ENCODE measurements around the gene ASIC2.

The ASIC2 gene

DNA sequence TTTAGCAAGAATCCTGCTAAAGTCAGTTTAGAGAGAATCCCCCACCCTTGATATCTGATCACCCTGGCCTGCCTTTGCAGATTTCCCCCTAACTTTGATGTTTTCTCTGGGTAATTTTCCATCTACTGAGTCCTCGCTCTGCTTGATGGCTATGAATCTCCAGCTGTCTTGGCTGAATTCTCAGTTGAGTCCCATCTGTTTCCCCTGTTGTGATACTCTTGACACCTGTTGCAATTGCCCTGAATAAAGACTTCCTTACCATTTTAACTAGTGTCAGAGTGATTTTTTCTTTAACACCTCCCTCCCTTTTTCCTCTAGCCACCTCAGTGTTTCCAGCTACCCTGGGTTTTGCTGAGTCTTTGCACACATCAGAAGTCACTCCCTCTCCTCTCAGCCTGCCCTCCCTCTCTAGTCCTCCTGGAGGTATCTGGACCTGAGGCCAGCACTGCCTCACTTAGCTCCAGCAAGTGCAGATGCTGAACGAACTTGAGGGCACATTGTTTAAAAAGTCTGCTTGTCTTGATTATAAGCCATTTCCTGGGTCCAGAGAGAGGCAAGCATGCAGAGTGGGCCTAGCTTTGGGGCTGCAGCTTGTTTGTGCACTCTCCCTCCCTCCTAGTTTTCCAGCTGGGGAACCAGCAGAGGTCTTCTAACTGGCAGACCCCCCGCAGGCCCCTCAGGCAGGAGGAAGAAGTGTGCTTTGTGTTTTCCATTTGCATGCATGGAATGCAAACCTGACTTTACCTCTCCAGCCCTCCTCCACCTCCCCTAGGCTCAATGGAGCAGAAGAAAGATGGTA is 268.2 kb downstream of the ASIC2 start:
- Histone ChIP-seq H3K27ac (ENCODE audit: low read depth, low read length) (no peak overlapping the region), H3K9me3 (ENCODE audit: control insufficient read depth, insufficient read depth, low read depth, low read length) (no peaks in the 10 kb centered on the region), H3K27me3 (ENCODE audit: control insufficient read depth, insufficient read depth, low read length) (no peaks in the 10 kb centered on the region)

DNA sequence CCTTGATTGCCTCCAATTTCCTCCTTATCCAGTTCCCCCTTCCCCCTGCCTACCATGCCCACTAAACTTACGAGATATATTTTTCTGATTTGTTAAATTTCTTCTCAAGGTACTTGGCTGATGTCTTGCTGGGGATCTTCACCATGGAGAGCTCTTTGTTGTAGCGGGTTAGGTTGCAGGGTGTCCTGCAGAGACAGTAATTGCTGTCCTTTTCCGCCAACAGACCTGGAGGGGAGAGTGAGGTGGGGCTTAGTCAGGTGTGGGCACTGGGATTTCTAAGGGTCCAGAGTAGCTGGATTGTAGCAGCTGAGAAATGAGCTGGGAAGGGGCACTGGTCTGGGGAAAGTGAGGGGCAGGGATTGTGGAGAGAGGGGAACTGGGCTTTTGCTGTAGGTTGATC is 269.3 kb downstream of the ASIC2 start:
- Histone ChIP-seq H3K36me3 (ENCODE audit: control insufficient read depth, insufficient read depth, low read length) (no peaks in the 10 kb centered on the region), H3K4me1 (ENCODE audit: control insufficient read depth, insufficient read depth, low read length) (peaks cover 29% of the 10 kb centered on the region), H3K9me3 (ENCODE audit: control insufficient read depth, insufficient read depth, low read depth, low read length) (no peaks in the 10 kb centered on the region), H3K27me3 (ENCODE audit: control insufficient read depth, insufficient read depth, low read length) (no peaks in the 10 kb centered on the region), H3K9ac (ENCODE audit: low read length) (no peak overlapping the region), H3K27ac (ENCODE audit: low read depth, low read length) (no peak overlapping the region), H3K4me3 (ENCODE audit: low read depth, low read length) (no peak overlapping the region)

More for the DNA sequence above, 268.2 kb downstream of the ASIC2 start:
- Histone ChIP-seq H3K4me1 (ENCODE audit: control insufficient read depth, insufficient read depth, low read length) (peaks cover 29% of the 10 kb centered on the region), H3K9ac (ENCODE audit: low read length) (no peak overlapping the region), H3K4me3 (ENCODE audit: low read depth, low read length) (no peak overlapping the region), H3K36me3 (ENCODE audit: control insufficient read depth, insufficient read depth, low read length) (no peaks in the 10 kb centered on the region)

DNA sequence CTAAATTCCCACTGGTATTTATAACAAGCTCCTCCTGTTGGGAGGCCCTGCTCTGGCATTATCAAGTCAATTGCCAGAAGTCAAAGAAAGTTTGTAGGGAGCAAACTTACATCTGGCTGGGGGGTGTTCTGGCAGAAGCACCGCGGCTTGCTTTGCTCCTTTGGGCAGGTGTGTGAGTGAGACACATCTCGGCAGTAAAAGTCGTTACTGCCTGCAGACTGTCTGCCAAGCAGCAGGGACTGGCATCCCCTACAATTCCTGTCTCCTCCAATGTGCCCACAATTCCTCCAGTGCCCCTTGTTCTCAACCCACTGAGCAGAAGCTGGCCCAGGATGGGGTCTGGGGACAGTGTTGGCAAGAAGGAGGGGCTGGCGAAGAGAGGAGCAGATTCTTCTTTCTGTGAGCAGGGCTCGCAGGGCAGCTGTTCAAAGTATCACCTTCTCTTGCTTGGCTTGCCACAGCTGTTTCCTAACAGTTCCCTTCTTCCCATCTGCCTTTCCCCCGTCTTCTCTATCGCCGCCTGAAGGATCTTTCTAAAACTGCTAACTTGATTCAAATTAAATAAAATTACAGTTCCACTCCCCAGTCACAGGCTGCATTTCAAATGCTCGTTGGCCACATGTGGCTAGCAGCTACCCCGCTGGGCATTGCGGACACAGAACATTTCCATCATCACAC is 271.2 kb downstream of the ASIC2 start:
- H3K4me3 ChIP-seq (ENCODE audit: low read depth, low read length): no peak overlapping the region
- H3K27me3 ChIP-seq (ENCODE audit: control insufficient read depth, insufficient read depth, low read length): no peaks in the 10 kb centered on the region
- H3K9me3 ChIP-seq (ENCODE audit: control insufficient read depth, insufficient read depth, low read depth, low read length): no peaks in the 10 kb centered on the region
- H3K36me3 ChIP-seq (ENCODE audit: control insufficient read depth, insufficient read depth, low read length): no peaks in the 10 kb centered on the region
- H3K4me1 ChIP-seq (ENCODE audit: control insufficient read depth, insufficient read depth, low read length): peaks cover 29% of the 10 kb centered on the region
- H3K9ac ChIP-seq (ENCODE audit: low read length): no peak overlapping the region
- no peak overlapping the region for H3K27ac ChIP-seq (ENCODE audit: low read depth, low read length)

- no peaks in the 10 kb centered on the region for H3K27me3 ChIP-seq (ENCODE audit: control insufficient read depth, insufficient read depth, low read length)
- no peaks in the 10 kb centered on the region for H3K36me3 ChIP-seq (ENCODE audit: control insufficient read depth, insufficient read depth, low read length)
- no peaks in the 10 kb centered on the region for H3K9me3 ChIP-seq (ENCODE audit: control insufficient read depth, insufficient read depth, low read depth, low read length)
These were observed 273.8 kb downstream of the ASIC2 start for GRCh38 chr17:33019161-33019890.

DNA sequence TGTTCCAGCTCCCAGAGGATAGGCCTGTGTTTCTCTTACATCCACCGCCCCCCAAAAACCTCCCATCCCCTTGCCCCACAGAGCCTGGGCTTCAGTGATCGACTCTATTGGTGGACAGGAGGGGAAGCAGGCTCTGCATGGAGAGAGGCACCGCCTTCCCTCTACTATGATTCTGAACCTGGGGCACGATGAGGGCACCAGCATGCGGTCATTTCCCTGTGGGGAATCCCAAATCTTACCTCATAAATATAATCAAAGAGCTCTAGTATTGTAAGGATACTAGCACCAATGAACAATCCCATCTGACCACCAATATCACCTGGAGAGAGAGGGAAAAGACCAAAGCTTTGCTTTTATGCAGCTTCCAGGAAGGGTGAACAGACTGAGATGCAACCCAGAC is 275.7 kb downstream of the ASIC2 start:
- Histone ChIP-seq H3K27me3 (ENCODE audit: control insufficient read depth, insufficient read depth, low read length) (no peaks in the 10 kb centered on the region), H3K9me3 (ENCODE audit: control insufficient read depth, insufficient read depth, low read depth, low read length) (no peaks in the 10 kb centered on the region), H3K36me3 (ENCODE audit: control insufficient read depth, insufficient read depth, low read length) (no peaks in the 10 kb centered on the region), H3K4me1 (ENCODE audit: control insufficient read depth, insufficient read depth, low read length) (peaks cover 6% of the 10 kb centered on the region), H3K4me3 (ENCODE audit: low read depth, low read length) (no peak overlapping the region), H3K27ac (ENCODE audit: low read depth, low read length) (no peak overlapping the region), H3K9ac (ENCODE audit: low read length) (no peak overlapping the region)

More at GRCh38 chr17:33019161-33019890, 273.8 kb downstream of the ASIC2 start:
- no peak overlapping the region for H3K4me3 ChIP-seq (ENCODE audit: low read depth, low read length)
- no peak overlapping the region for H3K27ac ChIP-seq (ENCODE audit: low read depth, low read length)
- no peak overlapping the region for H3K9ac ChIP-seq (ENCODE audit: low read length)
- peaks cover 17% of the 10 kb centered on the region for H3K4me1 ChIP-seq (ENCODE audit: control insufficient read depth, insufficient read depth, low read length)

GRCh38 chr17:33016920-33017319 is 276.2 kb downstream of the ASIC2 start:
- H3K4me1 ChIP-seq (ENCODE audit: control insufficient read depth, insufficient read depth, low read length): peaks cover 2% of the 10 kb centered on the region; the same call in 1 of the 2 replicates
- no peaks in the 10 kb centered on the region for H3K9me3 ChIP-seq (ENCODE audit: control insufficient read depth, insufficient read depth, low read depth, low read length)

GRCh38 chr17:33015716-33016346 is 277.3 kb downstream of the ASIC2 start:
- H3K9ac ChIP-seq (ENCODE audit: low read length): no peak overlapping the region
- H3K27me3 ChIP-seq (ENCODE audit: control insufficient read depth, insufficient read depth, low read length): no peaks in the 10 kb centered on the region
- H3K4me1 ChIP-seq (ENCODE audit: control insufficient read depth, insufficient read depth, low read length): no peaks in the 10 kb centered on the region
- H3K36me3 ChIP-seq (ENCODE audit: control insufficient read depth, insufficient read depth, low read length): no peaks in the 10 kb centered on the region
- H3K9me3 ChIP-seq (ENCODE audit: control insufficient read depth, insufficient read depth, low read depth, low read length): no peaks in the 10 kb centered on the region
- H3K4me3 ChIP-seq (ENCODE audit: low read depth, low read length): no peak overlapping the region
- H3K27ac ChIP-seq (ENCODE audit: low read depth, low read length): no peak overlapping the region

More at GRCh38 chr17:33016920-33017319, 276.2 kb downstream of the ASIC2 start:
- Histone ChIP-seq H3K27ac (ENCODE audit: low read depth, low read length) (no peak overlapping the region), H3K9ac (ENCODE audit: low read length) (no peak overlapping the region), H3K36me3 (ENCODE audit: control insufficient read depth, insufficient read depth, low read length) (no peaks in the 10 kb centered on the region), H3K27me3 (ENCODE audit: control insufficient read depth, insufficient read depth, low read length) (no peaks in the 10 kb centered on the region), H3K4me3 (ENCODE audit: low read depth, low read length) (no peak overlapping the region)

DNA sequence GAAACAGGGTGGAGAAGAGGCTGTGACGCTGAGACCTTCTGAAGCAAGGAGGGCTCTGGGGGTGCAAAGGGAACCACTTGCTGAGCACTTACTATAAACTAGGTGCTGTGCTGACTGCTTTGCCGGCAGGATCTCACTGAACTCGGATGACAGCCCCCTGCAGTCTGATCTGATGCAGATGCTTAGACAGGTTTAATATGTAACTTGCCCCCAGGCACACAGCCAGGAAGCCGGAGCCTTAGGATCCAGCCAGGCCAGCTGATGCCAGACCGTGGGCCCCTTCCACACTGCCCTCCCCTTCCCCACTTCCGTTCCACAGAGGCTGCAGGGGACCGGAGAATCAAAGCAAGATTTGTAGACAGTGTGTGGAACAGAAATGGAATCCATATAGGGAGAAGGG is 278.3 kb downstream of the ASIC2 start:
- Histone ChIP-seq H3K4me1 (ENCODE audit: control insufficient read depth, insufficient read depth, low read length) (no peaks in the 10 kb centered on the region), H3K9me3 (ENCODE audit: control insufficient read depth, insufficient read depth, low read depth, low read length) (no peaks in the 10 kb centered on the region), H3K27ac (ENCODE audit: low read depth, low read length) (no peak overlapping the region), H3K27me3 (ENCODE audit: control insufficient read depth, insufficient read depth, low read length) (no peaks in the 10 kb centered on the region), H3K9ac (ENCODE audit: low read length) (no peak overlapping the region), H3K4me3 (ENCODE audit: low read depth, low read length) (no peak overlapping the region), H3K36me3 (ENCODE audit: control insufficient read depth, insufficient read depth, low read length) (no peaks in the 10 kb centered on the region)

DNA sequence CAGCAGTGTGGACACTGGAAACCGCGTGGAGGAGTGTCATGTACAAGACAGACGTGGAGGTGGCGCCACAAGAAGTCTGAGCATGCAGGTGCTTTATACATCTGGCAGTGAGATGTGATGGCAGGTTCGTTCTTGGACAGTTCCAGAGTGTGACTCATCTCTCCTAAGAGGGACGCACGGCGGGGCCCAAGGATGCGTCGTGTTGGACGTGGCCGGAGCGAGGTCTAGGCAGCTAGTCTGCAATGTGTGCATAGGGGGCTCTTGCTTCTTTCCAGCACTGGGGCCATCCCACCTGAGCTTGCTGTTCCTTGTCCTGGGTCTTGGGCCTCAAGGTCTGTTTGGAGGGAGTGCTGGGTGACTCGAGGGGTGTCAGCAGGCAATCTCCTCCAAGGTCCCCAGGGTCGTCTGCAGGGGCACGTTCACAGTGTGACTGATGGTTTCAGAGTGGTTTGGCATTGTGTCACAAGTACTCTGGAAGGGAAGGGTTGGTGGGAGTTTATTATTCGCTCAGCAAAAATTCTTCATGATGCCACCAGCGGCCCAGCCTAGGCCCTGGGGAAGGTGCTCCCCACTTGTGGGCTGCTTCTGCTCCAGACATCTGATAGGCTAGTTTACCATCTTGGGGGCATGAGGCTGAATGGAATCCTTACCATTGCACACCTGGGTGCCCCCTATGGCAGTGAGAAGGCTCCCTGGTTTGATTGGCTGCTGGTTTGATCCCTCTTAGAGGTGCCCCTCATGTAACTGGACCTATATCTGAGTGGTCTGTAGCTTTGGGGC is 279.3 kb downstream of the ASIC2 start:
- Histone ChIP-seq H3K9me3 (ENCODE audit: control insufficient read depth, insufficient read depth, low read depth, low read length) (no peaks in the 10 kb centered on the region), H3K36me3 (ENCODE audit: control insufficient read depth, insufficient read depth, low read length) (no peaks in the 10 kb centered on the region), H3K27ac (ENCODE audit: low read depth, low read length) (no peak overlapping the region), H3K27me3 (ENCODE audit: control insufficient read depth, insufficient read depth, low read length) (no peaks in the 10 kb centered on the region), H3K4me1 (ENCODE audit: control insufficient read depth, insufficient read depth, low read length) (no peaks in the 10 kb centered on the region), H3K9ac (ENCODE audit: low read length) (no peak overlapping the region), H3K4me3 (ENCODE audit: low read depth, low read length) (no peak overlapping the region)

GRCh38 chr17:33012522-33013033 is 280.5 kb downstream of the ASIC2 start:
- Histone ChIP-seq H3K4me3 (ENCODE audit: low read depth, low read length) (no peak overlapping the region), H3K4me1 (ENCODE audit: control insufficient read depth, insufficient read depth, low read length) (no peaks in the 10 kb centered on the region), H3K36me3 (ENCODE audit: control insufficient read depth, insufficient read depth, low read length) (no peaks in the 10 kb centered on the region), H3K27me3 (ENCODE audit: control insufficient read depth, insufficient read depth, low read length) (no peaks in the 10 kb centered on the region), H3K9ac (ENCODE audit: low read length) (no peak overlapping the region), H3K27ac (ENCODE audit: low read depth, low read length) (no peak overlapping the region), H3K9me3 (ENCODE audit: control insufficient read depth, insufficient read depth, low read depth, low read length) (no peaks in the 10 kb centered on the region)
